HL-60/S4 treated with phorbol 12-myristate 13-acetate at 8.2 ng/mL for 4 days and 3 days (cell line): Measurements from ENCODE around the gene TMPRSS12.
"Not testable (repeated sequence)": the region's sequence is repeated elsewhere in the genome, so short reads cannot be mapped to it uniquely, and the experiment has no call there.

ENCODE experiments used
- in situ Hi-C: fragments of 300-500 bp; cut with MboI; formaldehyde crosslinking; loops from 2 replicates; pipeline ENCODE4 v1.15.0; 2022; ENCODE audit warnings: low sequenced_read_pairs

TMPRSS12 gene, protein sequence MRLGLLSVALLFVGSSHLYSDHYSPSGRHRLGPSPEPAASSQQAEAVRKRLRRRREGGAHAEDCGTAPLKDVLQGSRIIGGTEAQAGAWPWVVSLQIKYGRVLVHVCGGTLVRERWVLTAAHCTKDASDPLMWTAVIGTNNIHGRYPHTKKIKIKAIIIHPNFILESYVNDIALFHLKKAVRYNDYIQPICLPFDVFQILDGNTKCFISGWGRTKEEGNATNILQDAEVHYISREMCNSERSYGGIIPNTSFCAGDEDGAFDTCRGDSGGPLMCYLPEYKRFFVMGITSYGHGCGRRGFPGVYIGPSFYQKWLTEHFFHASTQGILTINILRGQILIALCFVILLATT

DNA sequence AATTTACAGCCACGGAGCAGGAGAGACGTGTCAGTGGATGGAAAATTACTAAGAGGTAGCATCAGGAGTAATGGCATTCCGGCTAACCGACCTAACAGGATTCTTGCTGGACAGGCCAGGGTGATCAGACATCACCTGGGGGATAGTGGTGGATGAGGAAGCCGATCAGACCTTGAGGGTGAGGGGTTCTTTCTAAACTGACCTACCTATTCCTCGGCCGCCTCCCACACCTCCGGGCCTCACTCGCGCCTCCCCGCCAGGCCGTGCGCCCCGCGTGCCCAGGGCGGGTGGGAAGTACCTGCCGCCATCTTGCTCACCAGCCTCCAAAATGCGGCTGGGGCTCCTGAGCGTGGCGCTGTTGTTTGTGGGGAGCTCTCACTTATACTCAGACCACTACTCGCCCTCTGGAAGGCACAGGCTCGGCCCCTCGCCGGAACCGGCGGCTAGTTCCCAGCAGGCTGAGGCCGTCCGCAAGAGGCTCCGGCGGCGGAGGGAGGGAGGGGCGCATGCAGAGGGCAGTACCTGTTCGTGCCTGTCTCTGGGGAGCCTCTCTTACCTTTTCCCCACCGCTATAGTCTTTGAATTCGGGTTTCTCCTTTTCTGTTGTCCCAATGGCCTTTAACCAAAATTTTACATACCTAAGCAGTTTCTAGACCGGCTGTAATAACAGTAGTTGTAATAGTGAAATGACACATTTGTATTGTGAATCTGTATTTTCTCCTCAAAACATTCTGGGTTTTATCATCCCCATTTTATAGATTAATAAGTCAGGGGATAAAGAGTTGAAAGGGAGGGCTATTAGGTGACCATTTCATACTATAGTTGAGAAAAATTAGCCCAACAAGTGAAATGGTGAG is at the start of gene TMPRSS12:
Gene TMPRSS12, plus strand, starts transcription at position 290 of the 857 bp plus-strand sequence. Its CDS starts 39 bp downstream, at position 329.
- in situ Hi-C loops = no loop called here

DNA sequence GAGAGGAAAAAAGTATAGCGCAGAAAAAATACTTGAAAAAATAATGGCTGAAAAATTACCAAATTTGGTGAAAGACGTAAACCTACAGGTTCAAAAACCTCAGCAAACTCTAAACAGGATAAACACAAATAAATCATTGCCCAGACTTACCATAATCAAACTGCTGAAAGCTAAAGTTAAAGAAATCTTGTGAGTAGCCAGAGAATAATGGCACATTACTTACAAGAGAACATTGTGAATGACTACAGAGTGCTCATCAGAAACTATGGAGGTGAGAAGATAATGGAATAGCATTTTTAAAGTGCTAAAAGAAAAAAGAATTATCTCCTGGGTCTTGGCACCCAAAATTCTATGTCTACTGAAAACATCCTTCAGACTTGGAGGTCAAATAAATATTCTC is 42.8 kb upstream of the TMPRSS12 start:
- in situ Hi-C loops = no loop called here

DNA sequence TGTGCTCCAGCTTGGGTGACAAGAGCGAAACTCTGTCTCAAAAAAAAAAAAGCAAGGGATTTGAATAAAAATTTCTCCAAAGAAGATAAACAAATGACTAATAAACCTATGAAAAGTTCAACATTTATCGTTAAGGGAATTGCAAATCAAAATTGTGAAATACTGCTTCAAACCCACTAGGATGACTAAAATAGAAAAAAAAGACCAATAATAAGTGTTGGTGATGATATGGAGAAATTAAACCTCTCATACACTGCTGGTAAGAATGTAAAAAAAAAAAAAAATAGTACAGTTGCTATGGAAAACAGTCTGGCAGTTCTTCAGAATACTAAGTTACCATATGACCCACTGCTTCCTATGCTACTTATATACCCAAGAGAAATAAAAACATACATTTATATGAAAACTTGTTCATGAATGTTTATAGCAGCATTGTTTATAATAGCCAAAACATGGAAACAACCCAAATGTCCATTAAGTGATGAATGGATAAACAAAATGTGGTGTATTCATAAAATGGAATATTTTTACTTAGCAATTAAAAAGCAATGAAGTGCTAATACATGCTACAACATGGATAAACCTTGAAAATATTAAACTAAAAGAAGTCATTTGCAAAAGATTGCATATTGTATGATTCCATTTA is 39.4 kb upstream of the TMPRSS12 start:
- in situ Hi-C loops = no loop called here

DNA sequence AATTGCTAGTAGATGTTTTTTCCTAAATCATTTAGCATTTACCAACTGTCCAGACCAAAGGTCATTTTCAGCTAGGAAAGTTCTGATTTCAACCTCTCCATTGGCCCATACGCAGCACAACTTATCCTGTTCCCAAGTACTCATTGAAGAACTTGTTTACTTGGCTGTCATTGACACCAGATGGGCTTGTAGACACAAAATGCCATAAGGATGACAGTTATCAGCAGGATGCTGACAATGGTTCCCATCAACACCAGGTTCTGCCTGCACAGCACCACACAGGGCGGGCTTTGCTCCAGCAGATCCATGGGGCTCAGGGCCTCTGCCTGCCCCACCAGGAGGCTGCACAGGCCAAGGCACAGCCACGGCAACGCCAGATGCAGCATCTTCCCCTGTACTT is 36.5 kb upstream of the TMPRSS12 start:
- in situ Hi-C loops = no loop called here

DNA sequence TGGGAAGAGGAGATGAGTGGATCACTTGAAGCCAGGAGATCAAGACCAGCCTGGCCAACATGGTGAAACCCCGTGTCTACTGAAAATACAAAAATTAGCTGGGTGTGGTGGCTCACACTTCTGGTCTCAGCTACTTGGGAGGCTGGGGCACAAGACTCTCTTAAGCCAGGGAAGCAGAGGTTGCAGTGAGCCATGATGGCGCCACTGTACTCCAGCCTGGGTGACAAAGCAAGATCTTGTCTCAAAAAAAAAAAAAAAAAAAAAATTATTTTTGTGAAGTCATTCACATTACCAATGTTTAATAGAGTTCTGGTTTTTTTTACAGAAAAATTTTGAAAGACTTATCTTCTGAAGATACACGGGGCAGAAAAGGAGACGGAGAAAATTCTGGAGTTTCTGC is 33.6 kb upstream of the TMPRSS12 start:
- in situ Hi-C loops = not testable (repeated sequence)

DNA sequence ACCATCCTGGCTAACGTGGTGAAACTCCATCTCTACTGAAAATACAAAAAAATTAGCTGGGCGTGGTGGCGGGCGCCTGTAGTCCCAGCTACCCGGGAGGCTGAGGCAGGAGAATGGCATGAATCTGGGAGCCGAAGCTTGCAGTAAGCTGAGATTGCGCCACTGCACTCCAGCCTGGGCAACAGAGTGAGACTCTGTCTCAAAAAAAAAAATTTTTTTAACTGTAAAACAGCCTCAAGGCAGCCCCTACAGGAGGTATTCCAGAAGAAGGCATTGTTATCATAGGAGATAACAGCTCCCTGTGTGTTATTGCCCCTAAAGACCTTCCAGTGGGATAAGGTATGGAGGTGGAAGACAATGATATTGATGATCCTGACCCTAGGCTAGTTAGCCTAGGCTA is 27.8 kb upstream of the TMPRSS12 start:
- in situ Hi-C loops = not testable (repeated sequence)

DNA sequence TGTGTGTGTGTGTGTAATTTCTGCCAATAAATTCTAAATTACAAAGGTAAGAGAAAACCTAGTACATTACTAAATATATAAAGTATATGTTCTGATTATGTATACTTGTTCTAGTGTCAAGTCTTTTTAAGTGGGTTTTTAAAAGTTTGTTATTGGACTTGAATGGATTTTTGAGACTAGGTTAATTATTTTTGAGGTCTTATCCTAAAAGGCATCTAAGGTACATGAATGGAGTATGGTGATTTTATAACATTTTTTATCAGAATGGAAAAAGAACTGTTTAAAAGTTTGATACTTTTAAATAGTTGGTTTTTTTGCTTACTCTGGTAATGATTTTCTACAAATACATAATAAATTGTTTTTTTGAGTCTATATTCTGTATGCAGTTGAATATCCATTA is 22.5 kb upstream of the TMPRSS12 start:
- in situ Hi-C loops = no loop called here

DNA sequence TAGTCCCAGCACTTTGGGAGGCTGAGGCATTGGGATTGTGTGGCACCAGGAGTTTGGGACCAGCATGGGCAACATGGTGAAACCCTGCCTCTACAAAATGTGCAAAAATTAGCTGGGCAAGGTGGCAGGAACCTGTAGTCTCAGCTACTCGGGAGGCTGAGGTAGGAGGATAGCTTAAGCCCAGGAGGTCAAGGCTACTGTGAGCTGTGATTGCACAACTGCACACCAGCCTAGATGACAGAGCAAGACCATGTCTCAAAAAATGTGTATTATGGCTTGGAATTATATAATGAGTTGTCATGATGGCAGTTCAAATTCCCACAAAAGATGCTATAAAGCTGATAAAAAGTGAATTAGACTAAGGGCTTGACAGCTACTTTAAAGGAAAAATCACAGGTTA is 20.6 kb upstream of the TMPRSS12 start:
- in situ Hi-C loops = no loop called here

DNA sequence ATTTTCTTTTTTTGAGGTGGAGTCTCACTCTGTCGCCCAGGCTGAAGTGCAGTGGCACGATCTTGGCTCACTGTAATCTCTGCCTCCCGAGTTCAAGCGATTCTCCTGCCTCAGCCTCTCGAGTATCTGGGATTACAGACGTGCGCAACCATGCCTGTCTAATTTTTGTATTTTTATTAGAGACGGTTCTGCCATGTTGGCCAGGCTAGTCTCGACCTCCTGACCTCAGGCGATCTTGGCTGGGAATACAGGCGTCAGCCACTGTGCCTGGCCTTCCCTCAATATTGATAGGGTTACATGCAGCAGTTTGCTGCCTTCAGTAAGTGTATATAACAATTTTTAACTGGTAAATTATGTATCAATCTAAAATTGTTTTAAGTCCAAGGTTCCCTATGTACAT is 19.0 kb upstream of the TMPRSS12 start:
- in situ Hi-C loops = not testable (repeated sequence)

DNA sequence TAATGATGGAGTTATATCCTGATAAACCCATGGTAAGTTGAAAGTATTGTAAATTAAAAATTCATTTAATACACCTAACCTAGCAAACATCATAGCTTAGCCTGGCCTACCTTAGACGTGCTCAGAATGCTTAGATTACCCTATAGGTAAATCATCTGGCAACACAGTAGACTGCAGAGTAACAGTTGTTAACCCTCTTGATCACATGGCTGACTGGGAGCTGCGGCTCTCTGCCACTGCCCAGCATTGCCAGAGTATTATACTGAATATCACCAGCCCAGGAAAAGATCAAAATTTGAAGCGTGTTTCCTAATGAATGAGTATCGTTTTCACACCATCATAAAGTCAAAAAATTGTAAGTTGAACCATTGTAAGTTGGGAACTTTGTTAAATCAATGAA is 17.8 kb upstream of the TMPRSS12 start:
- in situ Hi-C loops = no loop called here

DNA sequence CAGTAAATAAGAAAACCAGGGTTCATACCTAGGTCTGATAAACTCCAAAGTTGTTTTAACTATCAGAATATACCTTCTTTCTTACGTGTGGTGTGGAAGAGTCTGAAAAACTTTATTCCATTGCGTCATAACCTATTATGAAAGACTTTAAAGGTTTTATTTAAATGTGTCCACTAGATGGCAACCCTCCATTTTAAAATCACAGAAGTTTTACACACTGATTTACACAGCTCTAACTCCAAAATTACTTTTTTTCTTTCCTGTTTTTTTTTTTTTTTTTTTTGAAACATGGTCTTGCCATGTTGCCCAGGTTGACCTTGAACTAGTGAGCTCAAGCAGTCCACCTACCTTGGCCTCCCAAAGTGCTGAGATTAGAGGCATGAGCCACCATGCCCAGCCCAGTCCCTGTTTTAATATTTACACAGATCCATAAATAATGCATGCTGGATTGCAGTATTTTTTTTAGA is 17.3 kb upstream of the TMPRSS12 start:
- in situ Hi-C loops = no loop called here

DNA sequence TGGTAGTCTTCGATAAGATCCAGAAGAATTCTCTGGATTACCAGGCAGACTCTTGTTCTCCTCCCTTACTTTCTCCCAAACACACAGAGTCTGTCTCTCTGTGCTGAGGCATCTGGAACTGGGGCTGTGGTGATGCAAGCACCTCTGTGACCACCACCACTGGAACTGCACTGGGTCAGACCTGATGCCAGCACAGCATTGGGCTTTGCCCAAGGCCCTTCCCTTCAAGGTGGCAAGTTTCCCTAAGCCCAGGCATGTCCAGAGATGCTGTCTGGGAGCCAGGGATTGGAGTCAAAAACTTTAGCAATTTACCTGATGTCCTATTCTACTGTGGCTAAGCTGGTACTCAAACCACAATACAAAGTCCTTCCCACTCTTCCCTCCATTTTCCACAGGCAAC is 14.6 kb upstream of the TMPRSS12 start:
- in situ Hi-C loops = no loop called here

DNA sequence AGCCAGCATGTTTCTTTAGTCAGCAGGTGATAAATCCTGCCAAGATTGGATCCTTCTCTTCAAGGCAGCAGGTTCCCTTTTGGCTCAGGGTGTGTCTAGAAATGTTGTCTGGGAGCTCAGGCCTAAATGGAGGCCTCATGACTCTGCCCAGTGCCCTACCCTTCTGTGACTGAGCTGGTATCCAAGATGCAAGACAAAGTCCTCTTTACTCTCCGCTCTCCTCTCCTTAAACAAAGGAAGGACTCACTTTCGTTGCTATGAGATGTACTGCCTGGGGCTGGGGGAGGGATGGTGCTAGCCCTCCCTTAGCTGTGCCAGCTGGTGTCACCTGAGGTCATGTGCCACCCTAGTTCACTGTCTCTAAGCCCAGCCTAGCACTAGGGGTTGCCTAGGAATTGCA is 13.8 kb upstream of the TMPRSS12 start:
- in situ Hi-C loops = no loop called here

DNA sequence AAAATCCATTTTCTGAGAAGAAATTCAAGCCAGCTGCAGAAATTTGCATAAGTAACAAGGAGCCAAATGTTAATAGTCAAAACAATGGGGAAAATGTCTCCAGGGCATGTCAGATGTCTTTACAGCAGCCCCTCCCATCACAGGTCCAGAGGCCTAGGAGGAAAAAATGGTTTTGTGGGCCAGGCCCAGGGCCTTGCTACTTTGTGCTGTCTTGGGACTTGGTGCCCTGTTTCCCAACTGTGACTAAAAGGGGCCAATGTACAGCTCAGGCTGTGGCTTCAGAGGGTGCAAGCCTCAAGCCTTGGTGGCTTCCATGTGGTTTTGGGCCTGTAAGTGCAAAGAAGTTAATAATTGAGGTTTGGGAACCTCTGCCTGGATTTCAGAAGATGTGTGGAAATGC is 8.9 kb upstream of the TMPRSS12 start:
- in situ Hi-C loops = not testable (repeated sequence)

DNA sequence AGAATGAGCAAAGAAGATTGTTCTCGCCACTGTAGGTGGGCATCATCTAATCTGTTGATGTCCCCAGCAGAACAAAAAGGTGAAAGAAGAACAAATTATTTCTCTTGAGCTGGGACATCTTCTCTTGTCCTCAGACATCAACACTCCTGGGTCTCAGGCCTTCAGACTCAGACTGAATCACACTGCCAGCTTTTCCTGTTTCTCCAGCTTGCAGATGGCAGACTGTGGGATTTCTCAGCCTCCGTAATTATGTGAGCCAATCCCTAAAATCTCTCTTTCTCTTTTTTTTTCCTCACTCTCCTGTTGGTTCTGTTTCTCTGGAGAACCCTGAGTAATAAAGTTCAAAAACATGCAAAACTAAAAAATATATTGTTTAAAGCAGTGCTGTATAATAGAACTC is 3.7 kb upstream of the TMPRSS12 start:
- in situ Hi-C loops = no loop called here

DNA sequence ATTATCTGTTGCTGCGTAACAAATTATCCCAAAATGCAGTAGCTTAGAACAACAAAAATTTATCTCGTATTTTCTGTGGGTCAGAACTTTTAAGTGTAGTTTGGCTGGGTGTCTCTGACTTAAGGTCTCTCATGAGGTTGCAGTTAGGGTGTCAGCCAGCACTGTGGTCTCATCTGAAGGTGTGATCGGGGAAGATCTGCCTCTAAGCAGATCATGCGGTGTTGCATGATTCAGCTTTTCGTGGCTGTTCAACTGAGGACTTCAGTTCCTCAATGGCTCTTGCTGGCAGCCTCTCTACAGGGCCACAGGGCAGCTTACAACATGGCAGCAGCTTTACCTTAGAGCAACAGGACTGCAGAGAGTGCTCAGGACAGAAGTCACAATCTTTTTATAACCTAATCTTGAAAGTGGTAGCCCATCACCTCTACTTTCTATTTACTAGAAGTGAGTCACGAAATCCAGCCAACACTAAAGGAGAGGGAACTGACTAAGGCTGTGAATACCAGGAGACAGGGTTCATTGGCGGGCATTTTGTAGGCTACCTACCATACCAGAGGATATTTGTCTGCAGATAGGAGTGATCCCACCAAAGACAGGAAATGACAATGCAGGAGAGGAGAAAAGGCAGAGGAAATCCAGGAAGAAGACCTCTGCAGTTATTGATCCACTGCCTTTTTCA is 1.8 kb upstream of the TMPRSS12 start:
- in situ Hi-C loops = no loop called here

DNA sequence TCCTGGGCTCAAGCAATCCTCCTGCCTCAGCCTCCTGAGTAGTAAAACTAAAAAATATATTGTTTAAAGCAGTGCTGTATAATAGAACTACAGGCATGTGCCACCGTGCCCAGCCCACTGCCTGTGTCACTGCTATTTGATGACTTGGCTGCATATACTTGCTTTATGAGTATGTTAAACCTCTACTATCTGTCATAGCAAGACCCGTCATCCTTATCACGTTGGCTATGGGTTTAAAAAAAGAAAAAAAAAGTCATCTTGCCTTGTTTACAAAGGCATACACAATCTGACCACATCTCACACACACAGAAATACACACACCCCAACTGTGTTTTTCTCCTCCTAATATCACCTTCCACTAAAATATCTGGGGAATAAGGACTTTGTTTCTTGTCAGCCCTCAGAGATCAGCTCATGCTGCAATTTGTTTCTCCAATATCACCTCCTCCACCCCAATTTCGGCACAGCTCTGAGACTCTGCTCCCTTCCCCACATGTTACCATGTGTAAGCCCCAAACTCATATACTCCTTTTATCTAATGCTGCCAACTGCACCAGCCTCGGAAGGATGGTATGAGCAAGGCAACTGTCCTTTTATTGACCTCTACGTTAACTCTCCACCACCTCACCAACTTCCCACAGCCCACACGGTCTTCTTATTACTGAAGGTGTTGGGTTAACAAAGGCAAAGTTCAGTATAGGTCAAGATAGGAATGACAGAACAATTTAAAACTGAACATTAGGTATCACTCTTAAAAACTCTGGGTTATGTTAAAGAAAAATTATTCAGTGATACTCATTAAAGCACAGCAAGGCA is 802 bp upstream of the TMPRSS12 start:
- in situ Hi-C loops = no loop called here

DNA sequence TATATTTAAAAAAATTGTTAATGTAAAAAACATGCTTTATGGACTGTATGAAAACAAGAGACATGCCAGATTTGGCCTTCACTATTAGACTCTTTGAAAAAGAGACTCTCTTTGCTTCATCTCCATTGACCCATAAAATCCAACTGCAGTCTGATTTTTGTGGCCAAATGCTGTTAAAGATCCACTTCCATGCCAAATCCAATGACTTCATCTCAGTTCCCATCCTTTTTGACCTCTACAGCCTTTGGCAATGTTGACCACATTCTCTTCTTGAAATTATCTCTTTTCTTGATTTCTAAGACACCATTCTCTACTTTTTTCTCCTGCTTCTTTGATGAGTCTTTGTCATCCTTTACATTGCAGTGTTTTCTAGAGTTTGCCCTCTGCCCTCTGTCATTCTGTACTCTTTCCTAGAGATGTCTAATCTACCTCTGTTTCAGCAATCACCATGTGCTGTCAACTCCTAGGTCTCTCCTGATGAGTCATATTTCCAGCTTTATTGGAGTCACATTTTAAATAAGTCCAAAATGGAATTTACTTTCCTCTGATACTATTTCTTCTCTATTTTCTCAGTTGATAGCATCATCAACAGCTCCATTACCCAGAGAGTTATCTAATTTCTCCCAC is 2.4 kb downstream of the TMPRSS12 start:
- in situ Hi-C loops = no loop called here

DNA sequence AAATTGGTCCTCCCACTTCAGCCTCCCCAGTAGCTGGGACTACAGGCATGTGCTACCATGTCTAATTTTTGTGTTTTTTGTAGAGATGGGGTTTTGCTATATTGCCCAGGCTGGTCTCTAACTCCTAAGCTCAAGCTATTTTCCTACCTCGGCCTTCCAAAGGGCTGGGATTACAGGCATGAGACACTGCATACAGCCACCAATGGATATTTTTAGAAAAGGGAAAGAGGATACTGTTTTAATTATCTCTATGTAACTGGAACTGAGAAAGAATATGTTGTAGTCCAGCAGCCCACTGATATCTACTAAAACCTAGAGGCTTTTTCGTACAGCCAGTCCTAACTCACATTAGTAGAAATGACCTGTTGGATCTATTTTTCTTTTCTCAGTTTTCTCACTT is 6.2 kb downstream of the TMPRSS12 start:
- in situ Hi-C loops = no loop called here

DNA sequence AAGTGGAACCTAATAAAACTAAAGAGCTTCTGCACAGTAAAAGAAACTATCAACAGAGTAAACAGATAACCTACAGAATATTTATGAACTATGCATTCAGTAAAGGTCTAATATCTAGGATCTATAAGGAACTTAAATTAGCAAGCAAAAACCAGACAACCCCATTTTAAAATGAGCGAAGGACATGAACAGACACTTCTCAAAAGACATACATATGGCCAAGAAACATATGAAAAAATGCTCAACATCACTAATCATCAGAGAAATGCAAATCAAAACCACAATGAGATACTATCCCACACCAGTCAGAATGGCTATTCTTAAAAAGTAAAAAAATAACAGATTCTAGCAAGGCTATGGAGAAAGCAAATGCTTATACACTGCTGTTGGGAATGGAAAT is 12.5 kb downstream of the TMPRSS12 start:
- in situ Hi-C loops = not testable (repeated sequence)
